ENCODE data around the gene RPS16. TPM values are rescaled to one million over a fixed set of nuclear protein-coding genes. Genes with fewer than 3 reads are reported as not detected.
A peak's percentile ranks its signal among the peaks of the same experiment; 100 is the strongest.

The RPS16 gene
- total RNA-seq, 2 donors from 2014 or later: 1,032 to 1,330 TPM

GRCh38 chr19:39411081-39411831 is 24.5 kb downstream of the RPS16 start:
- Histone ChIP-seq H3K4me1 (peaks cover 0 to 42% of the 10 kb centered on the region in 2 donors), H3K9me3 (no peaks in the 10 kb centered on the region), H3K27me3 (no peaks in the 10 kb centered on the region), H3K4me3 (peak overlapping the region; percentile 86 to 89), H3K27ac (peak overlapping the region; percentile 99 to 100), H3K36me3 (peaks cover 25% of the 10 kb centered on the region)
- TF ChIP-seq, protein P1, sequence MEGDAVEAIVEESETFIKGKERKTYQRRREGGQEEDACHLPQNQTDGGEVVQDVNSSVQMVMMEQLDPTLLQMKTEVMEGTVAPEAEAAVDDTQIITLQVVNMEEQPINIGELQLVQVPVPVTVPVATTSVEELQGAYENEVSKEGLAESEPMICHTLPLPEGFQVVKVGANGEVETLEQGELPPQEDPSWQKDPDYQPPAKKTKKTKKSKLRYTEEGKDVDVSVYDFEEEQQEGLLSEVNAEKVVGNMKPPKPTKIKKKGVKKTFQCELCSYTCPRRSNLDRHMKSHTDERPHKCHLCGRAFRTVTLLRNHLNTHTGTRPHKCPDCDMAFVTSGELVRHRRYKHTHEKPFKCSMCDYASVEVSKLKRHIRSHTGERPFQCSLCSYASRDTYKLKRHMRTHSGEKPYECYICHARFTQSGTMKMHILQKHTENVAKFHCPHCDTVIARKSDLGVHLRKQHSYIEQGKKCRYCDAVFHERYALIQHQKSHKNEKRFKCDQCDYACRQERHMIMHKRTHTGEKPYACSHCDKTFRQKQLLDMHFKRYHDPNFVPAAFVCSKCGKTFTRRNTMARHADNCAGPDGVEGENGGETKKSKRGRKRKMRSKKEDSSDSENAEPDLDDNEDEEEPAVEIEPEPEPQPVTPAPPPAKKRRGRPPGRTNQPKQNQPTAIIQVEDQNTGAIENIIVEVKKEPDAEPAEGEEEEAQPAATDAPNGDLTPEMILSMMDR (IDR thresholded peaks at IDR 0.05): no peak
- DNase-seq (ENCODE audit: low spot score): peak; percentile 88

DNA sequence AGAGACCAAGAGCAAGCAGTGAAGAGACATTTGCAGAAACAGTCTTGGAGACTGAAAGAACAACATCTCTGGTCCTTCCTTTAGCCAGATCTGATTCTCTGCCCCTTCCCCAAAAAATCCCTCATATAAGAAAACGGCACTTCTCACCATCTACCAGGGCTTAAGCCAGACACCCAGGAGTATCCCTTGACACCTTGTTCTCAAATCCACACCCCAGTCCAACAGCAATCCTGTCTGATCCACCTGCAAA is 25.0 kb downstream of the RPS16 start:
- peaks cover 25% of the 10 kb centered on the region for H3K36me3 ChIP-seq
- H3K27ac ChIP-seq: peak overlapping the region; percentile 99 to 100
- H3K4me3 ChIP-seq: peak overlapping the region; percentile 86 to 89
- H3K4me1 ChIP-seq: peaks cover 0 to 46% of the 10 kb centered on the region in 2 donors
- TF ChIP-seq, protein P1 (IDR thresholded peaks at IDR 0.05): no peak
- no peak for DNase-seq (ENCODE audit: low spot score)
- no peaks in the 10 kb centered on the region for H3K27me3 ChIP-seq
- H3K9me3 ChIP-seq: no peaks in the 10 kb centered on the region

DNA sequence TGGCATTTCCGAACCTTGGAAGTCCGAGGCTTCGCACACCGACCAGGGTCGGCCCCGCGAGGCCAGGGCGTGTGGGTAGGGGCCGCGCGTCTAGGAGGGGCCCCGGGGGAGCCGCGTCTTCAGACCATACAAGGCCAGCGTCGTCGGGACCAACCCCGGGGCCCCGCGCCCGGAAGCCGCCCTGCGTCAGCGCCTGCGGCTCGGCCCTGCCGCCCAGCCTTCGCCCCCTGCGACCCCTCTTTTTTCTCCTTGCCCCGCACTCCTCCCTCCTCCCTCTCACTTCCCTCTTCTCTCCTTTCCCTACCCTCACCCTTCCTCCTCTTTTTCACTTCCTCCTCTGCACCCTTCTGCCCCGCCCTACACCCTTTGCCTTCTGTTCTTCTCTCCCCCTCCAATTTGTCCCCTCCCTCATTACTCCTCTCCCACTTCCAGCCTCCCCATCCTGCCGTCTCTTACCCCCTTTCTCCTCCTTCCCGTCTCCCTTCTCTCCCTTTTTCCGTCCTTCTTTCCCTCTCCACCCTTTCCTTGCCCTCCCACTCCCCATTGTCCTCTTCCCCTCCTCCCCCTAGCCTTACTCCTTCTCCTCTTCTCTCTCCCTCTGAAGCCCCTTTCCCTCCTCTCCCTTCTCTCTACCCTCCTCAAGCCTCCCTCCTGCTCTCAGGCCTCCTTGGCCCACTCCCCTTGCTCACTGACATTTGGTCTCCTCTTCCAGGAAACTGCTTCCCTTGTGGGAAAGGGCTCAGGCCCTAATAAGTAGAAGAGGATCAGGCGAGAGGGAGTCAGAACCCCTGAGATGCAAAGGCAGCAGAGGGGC is 25.5 kb downstream of the RPS16 start:
- H3K27me3 ChIP-seq: no peaks in the 10 kb centered on the region
- H3K4me3 ChIP-seq: peak overlapping the region; percentile 86 to 89
- H3K9me3 ChIP-seq: no peaks in the 10 kb centered on the region
- H3K27ac ChIP-seq: peak overlapping the region; percentile 99 to 100
- peaks cover 25% of the 10 kb centered on the region for H3K36me3 ChIP-seq
- DNase-seq (ENCODE audit: low spot score): peak; percentile 85
- TF ChIP-seq, protein P1 (IDR thresholded peaks at IDR 0.05): no peak
- peaks cover 0 to 46% of the 10 kb centered on the region in 2 donors for H3K4me1 ChIP-seq

- Histone ChIP-seq H3K27me3 (no peaks in the 10 kb centered on the region), H3K36me3 (peaks cover 25% of the 10 kb centered on the region), H3K4me1 (peaks cover 0 to 44% of the 10 kb centered on the region in 2 donors), H3K27ac (peak overlapping the region; percentile 99 to 100), H3K9me3 (no peaks in the 10 kb centered on the region), H3K4me3 (peak overlapping the region; percentile 86 to 89)
- TF ChIP-seq, protein P1 (IDR thresholded peaks at IDR 0.05): no peak
- DNase-seq (ENCODE audit: low spot score): peak; percentile 93
Observed at GRCh38 chr19:39409208-39410016, 26.3 kb downstream of the RPS16 start.

DNA sequence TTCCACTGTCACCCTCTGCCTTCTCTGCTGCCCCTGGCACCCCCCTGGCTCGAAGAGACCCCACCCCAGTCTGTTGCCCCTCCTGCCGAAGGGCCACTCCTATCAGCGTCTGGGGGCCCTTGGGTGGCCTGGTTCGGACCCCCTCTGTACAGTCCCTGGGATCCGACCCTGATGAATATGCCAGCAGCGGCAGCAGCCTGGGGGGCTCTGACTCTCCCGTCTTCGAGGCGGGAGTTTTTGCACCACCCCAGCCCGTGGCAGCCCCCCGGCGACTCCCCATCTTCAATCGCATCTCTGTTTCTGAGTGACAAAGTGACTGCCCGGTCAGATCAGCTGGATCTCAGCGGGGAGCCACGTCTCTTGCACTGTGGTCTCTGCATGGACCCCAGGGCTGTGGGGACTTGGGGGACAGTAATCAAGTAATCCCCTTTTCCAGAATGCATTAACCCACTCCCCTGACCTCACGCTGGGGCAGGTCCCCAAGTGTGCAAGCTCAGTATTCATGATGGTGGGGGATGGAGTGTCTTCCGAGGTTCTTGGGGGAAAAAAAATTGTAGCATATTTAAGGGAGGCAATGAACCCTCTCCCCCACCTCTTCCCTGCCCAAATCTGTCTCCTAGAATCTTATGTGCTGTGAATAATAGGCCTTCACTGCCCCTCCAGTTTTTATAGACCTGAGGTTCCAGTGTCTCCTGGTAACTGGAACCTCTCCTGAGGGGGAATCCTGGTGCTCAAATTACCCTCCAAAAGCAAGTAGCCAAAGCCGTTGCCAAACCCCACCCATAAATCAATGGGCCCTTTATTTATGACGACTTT is 27.1 kb downstream of the RPS16 start:
- Histone ChIP-seq H3K27me3 (no peaks in the 10 kb centered on the region), H3K4me3 (peak overlapping the region; percentile 86 to 89), H3K9me3 (no peaks in the 10 kb centered on the region), H3K36me3 (peaks cover 25% of the 10 kb centered on the region), H3K27ac (peak overlapping the region; percentile 99 to 100), H3K4me1 (peaks cover 0 to 41% of the 10 kb centered on the region in 2 donors)
- DNase-seq (ENCODE audit: low spot score): no peak
- TF ChIP-seq, protein P1 (IDR thresholded peaks at IDR 0.05): no peak

All from right atrium auricular region (tissue), 2 donors.